Mucosa of descending colon (tissue), 3 donors: ENCODE measurements around the gene FAM222B. TPM values are rescaled to one million over a fixed set of nuclear protein-coding genes. Genes with fewer than 3 reads are reported as not detected.
A peak's percentile ranks its signal among the peaks of the same experiment; 100 is the strongest.

Experiments
- ATAC-seq: fragments of 200-7000 bp; cut with Tn5 transposase; one replicate; pipeline ENCODE4 v1.9.1; 2020; ENCODE audit warnings: mild to moderate bottlenecking, moderate library complexity
- DNase-seq, 3 donors: peaks; one replicate each; pipeline ENCODE4 v3.0.0-alpha.2; 2020
- H3K36me3 ChIP-seq: fragments of 200-600 bp; one replicate; pipeline ENCODE4 v1.8.0; 2021; ENCODE audit warnings: low read depth, mild to moderate bottlenecking
- H3K4me1 ChIP-seq: fragments of 200-600 bp; one replicate; pipeline ENCODE4 v1.8.0; 2021; ENCODE audit warnings: low read depth, mild to moderate bottlenecking
- H3K4me3 ChIP-seq: fragments of 200-600 bp; one replicate; pipeline ENCODE4 v1.8.0; 2021; ENCODE audit warnings: mild to moderate bottlenecking
- H3K9me3 ChIP-seq: fragments of 200-600 bp; one replicate; pipeline ENCODE4 v1.8.0; 2021; ENCODE audit warnings: mild to moderate bottlenecking
- intact Hi-C, 2 donors: fragments of 100-400 bp; cut with DNase I in 1 of 2; cut with micrococcal nuclease in 1 of 2; formaldehyde crosslinking; loops; one replicate each; pipeline versions ENCODE4 v1.11.0 to v1.11.1; 2022; cut with DNase I, micrococcal nuclease
- total RNA-seq, 3 donors: library from RNA; stranded (reverse); fragmentation: NEBNext Ultra II Directional in 2 of 3; extraction: Animal tissue kit (Norgen Biotek cat#: 25700) in 2 of 3; gene quantifications; one replicate each; pipeline versions ENCODE4 v1.2.1 to v1.2.4, GENCODE V29; 2021 to 2023
- TF ChIP-seq, protein P1 (sequence below): fragments of 200-600 bp; IDR thresholded peaks from one replicate; pipeline ENCODE4 v1.8.0; 2022; ENCODE audit warnings: antibody characterized with exemption, mild to moderate bottlenecking
- donor health status: DM: no; HTN: no; CAD: no; lungs with moderate emphysema.
- donor health status: DM: no; HTN: no; CAD: no.
- donor health status: DM: no; HTN: yes; CAD: no.

The FAM222B gene
- total RNA-seq, 3 donors from 2014 or later = 25.3 to 40.0 (median 30.0) TPM

DNA sequence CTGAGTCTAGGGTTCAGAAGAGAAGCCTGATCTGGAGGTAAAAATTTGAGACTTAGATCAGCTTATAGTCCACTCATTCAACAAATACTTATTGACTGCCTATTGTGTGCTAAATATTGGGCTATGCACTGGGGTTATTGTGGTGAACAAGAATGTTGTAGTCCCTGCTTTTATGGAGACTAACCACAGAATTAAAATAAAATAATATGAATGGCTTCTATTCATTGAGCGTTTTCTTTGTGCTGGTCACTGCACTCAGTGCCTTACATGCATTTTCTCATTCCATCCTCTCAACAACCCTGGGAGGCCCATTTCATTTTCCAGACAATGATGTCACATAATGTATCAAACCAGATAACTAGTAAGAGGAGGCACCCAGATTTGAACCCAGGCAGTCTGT lies 109.2 kb downstream of the FAM222B start:
- no peak overlapping the region for H3K4me3 ChIP-seq
- ATAC-seq = no peak
- TF ChIP-seq, protein P1, sequence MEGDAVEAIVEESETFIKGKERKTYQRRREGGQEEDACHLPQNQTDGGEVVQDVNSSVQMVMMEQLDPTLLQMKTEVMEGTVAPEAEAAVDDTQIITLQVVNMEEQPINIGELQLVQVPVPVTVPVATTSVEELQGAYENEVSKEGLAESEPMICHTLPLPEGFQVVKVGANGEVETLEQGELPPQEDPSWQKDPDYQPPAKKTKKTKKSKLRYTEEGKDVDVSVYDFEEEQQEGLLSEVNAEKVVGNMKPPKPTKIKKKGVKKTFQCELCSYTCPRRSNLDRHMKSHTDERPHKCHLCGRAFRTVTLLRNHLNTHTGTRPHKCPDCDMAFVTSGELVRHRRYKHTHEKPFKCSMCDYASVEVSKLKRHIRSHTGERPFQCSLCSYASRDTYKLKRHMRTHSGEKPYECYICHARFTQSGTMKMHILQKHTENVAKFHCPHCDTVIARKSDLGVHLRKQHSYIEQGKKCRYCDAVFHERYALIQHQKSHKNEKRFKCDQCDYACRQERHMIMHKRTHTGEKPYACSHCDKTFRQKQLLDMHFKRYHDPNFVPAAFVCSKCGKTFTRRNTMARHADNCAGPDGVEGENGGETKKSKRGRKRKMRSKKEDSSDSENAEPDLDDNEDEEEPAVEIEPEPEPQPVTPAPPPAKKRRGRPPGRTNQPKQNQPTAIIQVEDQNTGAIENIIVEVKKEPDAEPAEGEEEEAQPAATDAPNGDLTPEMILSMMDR = no peak
- intact Hi-C loops = no loop called here
- peaks cover 4% of the 10 kb centered on the region for H3K36me3 ChIP-seq
- H3K4me1 ChIP-seq = peaks cover 10% of the 10 kb centered on the region
- no peak for DNase-seq
- no peaks in the 10 kb centered on the region for H3K9me3 ChIP-seq

DNA sequence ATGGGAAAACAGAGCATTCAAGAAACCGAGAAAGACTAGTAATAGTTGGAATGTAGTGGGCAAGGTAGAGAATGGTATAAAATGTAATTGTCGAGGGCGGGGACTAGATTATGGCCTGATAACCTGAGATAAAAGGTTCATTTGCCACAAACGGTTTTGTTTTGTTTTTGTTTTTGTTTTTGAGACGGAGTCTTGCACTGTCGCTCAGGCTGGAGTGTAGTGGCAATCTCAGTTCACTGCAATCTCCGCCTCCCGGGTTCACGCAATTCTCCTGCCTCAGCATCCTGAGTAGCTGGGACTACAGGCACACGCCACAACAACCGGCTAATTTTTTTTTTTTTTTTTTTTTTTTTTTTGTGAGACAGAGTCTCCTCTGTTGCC lies 112.7 kb downstream of the FAM222B start:
- ATAC-seq (no peak), DNase-seq (peak in 1 of 3 donors; percentile 53)
- peaks cover 20% of the 10 kb centered on the region for H3K4me1 ChIP-seq
- intact Hi-C loops = no loop called here
- TF ChIP-seq, protein P1 = no peak
- no peaks in the 10 kb centered on the region for H3K9me3 ChIP-seq
- peaks cover 4% of the 10 kb centered on the region for H3K36me3 ChIP-seq
- H3K4me3 ChIP-seq = no peak overlapping the region

DNA sequence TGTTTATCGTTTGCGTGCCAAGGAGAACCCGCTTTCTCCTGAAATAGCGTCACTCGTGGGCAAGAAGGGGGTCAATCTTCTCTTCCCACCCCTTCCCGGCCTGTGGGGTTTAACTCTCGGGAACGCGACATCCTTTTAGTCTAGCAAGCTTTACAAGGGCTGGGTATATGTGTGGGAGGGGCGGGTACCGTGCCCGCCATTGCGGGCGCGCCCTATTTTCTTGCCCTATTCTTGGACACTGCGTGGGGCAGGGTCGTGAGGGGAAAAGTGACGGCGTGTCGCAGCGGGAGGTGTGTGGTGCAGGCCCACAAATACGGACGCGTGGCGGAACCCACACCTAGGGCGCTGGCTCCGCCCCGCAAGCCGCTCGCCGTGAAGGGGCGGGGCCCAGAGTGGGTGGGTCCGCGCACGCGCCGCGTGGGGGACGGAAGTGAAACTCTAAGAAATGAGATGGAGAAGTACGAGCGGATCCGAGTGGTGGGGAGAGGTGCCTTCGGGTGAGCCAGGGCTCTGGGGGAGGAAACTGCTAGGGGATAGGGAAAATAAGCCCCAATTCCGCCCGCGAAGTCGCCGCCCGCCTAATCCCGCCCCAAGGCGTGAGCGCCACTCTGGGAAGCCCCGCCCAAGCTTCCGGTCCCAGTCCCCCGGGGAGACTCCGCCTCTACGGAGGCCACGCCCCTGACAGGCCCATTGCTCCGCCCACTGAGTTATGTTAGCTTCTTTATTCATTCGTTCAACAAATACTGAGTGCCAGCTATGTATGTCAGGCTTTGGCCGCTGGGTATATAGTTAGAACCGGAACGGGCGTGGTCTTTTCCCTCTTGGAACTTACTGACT lies 114.0 kb downstream of the FAM222B start, which contains the start of gene NEK8:
Gene NEK8 (plus strand): TSS at position 425 of the 837 bp plus-strand sequence. CDS start 26 bp downstream, at position 451.
- intact Hi-C loops = no loop called here
- DNase-seq = peak; percentile 98 to 100 (median 100)
- TF ChIP-seq, protein P1 = no peak
- H3K4me1 ChIP-seq = peaks cover 30% of the 10 kb centered on the region
- no peaks in the 10 kb centered on the region for H3K9me3 ChIP-seq
- peak; percentile 72 for ATAC-seq
- H3K4me3 ChIP-seq = peak within 1 kb of the TSS; percentile 44
- peaks cover 6% of the 10 kb centered on the region for H3K36me3 ChIP-seq

DNA sequence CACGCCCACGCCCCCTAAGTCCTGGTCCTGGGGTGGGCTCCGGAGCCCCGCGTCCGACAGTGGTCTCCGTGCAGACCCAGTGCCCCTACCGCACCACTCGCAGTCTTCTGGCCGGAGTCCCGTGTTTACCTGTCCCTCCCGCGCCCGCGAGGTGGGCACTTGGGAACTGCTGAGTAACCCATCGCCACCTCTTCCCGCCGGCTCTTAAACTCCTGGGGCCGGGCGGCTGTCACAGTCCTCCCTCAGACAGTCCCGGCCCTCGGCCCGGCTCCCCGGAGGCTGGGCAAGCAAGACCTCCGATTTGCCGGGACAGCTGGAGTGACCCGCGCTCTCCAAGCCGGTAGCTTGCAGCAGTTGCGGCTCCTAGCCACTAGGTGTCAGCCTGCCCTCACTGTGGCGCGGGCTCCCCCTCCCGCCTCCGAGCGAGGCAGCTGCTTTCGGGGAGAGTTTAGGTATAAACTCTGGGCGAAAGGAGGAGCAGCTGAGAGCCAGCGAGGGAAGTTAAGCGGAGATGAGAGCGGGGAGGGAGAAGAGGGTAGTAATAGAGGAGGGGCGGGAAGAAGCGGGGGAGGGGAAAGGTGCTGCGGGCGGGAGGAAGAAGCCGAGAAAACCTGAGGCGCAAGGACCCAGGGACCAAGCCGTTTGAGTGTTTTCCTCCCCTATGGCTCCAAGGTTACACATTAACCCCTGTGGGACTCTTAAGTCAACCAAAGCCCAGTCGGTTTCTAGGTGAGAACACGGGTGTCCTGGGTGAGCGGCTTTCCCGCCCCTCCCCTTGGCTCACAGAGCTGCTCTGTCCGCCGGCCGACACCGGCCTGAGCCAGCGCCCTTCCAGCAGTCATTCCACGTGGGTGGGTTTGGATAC lies 115.7 kb downstream of the FAM222B start:
- TF ChIP-seq, protein P1 = peak; percentile 99
- intact Hi-C loops = no loop called here
- H3K36me3 ChIP-seq = peaks cover 9% of the 10 kb centered on the region
- DNase-seq (peak; percentile 95 to 97 (median 97)), ATAC-seq (peak; percentile 71)
- peak overlapping the region; percentile 40 for H3K4me3 ChIP-seq
- no peaks in the 10 kb centered on the region for H3K9me3 ChIP-seq
- peaks cover 47% of the 10 kb centered on the region for H3K4me1 ChIP-seq

DNA sequence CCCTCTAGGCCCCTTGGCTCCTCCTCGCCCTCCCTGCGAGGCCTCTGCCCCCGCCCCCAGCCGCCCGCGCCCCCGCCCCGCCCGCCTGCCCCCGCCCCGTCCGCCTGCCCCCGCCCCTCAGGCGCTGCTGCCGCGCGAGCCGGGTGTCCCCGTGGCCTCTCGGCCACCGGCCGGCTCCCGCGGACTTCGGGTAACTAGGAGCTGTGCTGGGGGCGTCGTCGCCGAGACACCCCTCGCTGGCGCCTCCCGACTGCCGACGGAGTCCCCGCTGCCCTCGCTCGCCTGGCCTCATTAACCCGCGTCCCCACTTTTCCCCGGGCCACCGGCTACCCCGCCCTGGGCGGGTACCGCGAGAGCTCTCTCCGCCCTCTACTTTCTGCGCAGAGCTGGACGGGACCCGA lies 116.4 kb downstream of the FAM222B start, which contains the start of gene TLCD1:
Gene TLCD1 (minus strand): TSS at position 8 of the 401 bp plus-strand sequence. CDS start 136 bp downstream, outside the sequence.
- TF ChIP-seq, protein P1 = no peak
- peak; percentile 84 to 89 (median 88) for DNase-seq
- H3K4me1 ChIP-seq = peaks cover 54% of the 10 kb centered on the region
- peaks cover 9% of the 10 kb centered on the region for H3K36me3 ChIP-seq
- intact Hi-C loops = no loop called here
- H3K4me3 ChIP-seq = peak within 1 kb of the TSS; percentile 40
- ATAC-seq = peak; percentile 41
- no peaks in the 10 kb centered on the region for H3K9me3 ChIP-seq
